PC-3 (cell line): ENCODE data around the gene NLGN1. TPM values are rescaled to one million over a fixed set of nuclear protein-coding genes. Genes with fewer than 3 reads are reported as not detected.

Source experiments
- ATAC-seq: fragments of 200-7000 bp; cut with Tn5 transposase; 2 replicates; pipeline ENCODE4 v1.9.1; 2020; ENCODE audit warnings: mild to moderate bottlenecking, moderate library complexity
- BruUV-seq: library from RNA; stranded (reverse); fragments of 400-500 nt; replicated peaks from 2 replicates; lab custom pipeline; 2021; lab: Mats Ljungman, UMichigan
- CTCF ChIA-PET: fragments of 300-600 bp; sonication (Branson Sonifier 250); formaldehyde crosslinking; loops from one replicate; lab custom pipeline; 2022; ENCODE audit warnings: antibody characterized with exemption; lab: Charles Lee
- POLR2A ChIA-PET: fragments of 300-600 bp; sonication (Branson Sonifier 250); formaldehyde crosslinking; loops from one replicate; lab custom pipeline; 2022; ENCODE audit warnings: antibody characterized with exemption; ENCODE audit not compliant: unreplicated experiment; lab: Charles Lee
- DNase-seq: peaks from one replicate; pipeline ENCODE4 v3.0.0-alpha.2; 2015
- H2AFZ ChIP-seq: fragments of 300-600 bp; sonication (generic); 2 replicates; pipeline ENCODE4 v1.6.0; 2016; ENCODE audit warnings: antibody characterized with exemption, low read length
- H3F3A ChIP-seq: fragments of 300-600 bp; sonication (generic); one replicate; pipeline ENCODE4 v1.6.0; 2017; ENCODE audit warnings: antibody characterized with exemption, low read length, control low read depth, mild to moderate bottlenecking; ENCODE audit not compliant: unreplicated experiment
- H3K27ac ChIP-seq: fragments of 300-600 bp; sonication (generic); 2 replicates; pipeline ENCODE4 v1.5.1; 2016; ENCODE audit warnings: mild to moderate bottlenecking, low read length
- H3K27me3 ChIP-seq: fragments of 300-600 bp; sonication (generic); 2 replicates; pipeline ENCODE4 v1.6.1; 2016; ENCODE audit warnings: low read length, mixed read lengths
- H3K36me3 ChIP-seq: fragments of 300-600 bp; sonication (generic); 2 replicates; pipeline ENCODE4 v1.6.1; 2016; ENCODE audit warnings: low read depth, mixed run types, low read length, mixed read lengths
- H3K4me1 ChIP-seq: fragments of 300-600 bp; sonication (generic); 2 replicates; pipeline ENCODE4 v1.5.1; 2016; ENCODE audit warnings: low read length; ENCODE audit not compliant: insufficient read depth
- H3K4me2 ChIP-seq: fragments of 300-600 bp; sonication (generic); 2 replicates; pipeline ENCODE4 v1.6.0; 2016; ENCODE audit warnings: low read length
- H3K4me3 ChIP-seq: fragments of 300-600 bp; sonication (generic); 2 replicates; pipeline ENCODE4 v1.5.1; 2016; ENCODE audit warnings: mild to moderate bottlenecking, low read length, mixed read lengths
- H3K79me2 ChIP-seq: fragments of 300-600 bp; sonication (generic); 2 replicates; pipeline ENCODE4 v1.6.1; 2017; ENCODE audit warnings: low read length, mixed read lengths
- H3K9ac ChIP-seq: fragments of 300-600 bp; sonication (generic); 2 replicates; pipeline ENCODE4 v1.6.0; 2016; ENCODE audit warnings: mild to moderate bottlenecking, low read length
- H3K9me2 ChIP-seq: fragments of 300-600 bp; sonication (generic); replicated peaks from 2 replicates; pipeline ENCODE4 v1.6.1; 2016; ENCODE audit warnings: mixed run types, low read length, mixed read lengths
- H3K9me3 ChIP-seq: fragments of 300-600 bp; sonication (generic); 2 replicates; pipeline ENCODE4 v1.6.1; 2016; ENCODE audit warnings: low read length, mixed read lengths
- H4K20me1 ChIP-seq: fragments of 300-600 bp; sonication (generic); 2 replicates; pipeline ENCODE4 v1.6.1; 2016; ENCODE audit warnings: low read length, mixed read lengths
- CTCF ChIP-seq: fragments of 300-600 bp; sonication (generic); conservative IDR thresholded peaks from 2 replicates; pipeline ENCODE4 v1.5.1; 2017; ENCODE audit warnings: antibody characterized with exemption, low read depth, mild to moderate bottlenecking, low read length
- EZH2 ChIP-seq: fragments of 300-600 bp; sonication (generic); IDR thresholded peaks from one replicate; pipeline ENCODE4 v1.6.1; 2017; ENCODE audit warnings: antibody characterized with exemption, mild to moderate bottlenecking, low read length; ENCODE audit not compliant: unreplicated experiment
- EZH2phosphoT487 ChIP-seq: fragments of 300-600 bp; sonication (generic); IDR thresholded peaks from 2 replicates; pipeline ENCODE4 v1.6.1; 2018; ENCODE audit warnings: mild to moderate bottlenecking, antibody characterized with exemption, low read length, borderline replicate concordance
- intact Hi-C: fragments of 100-400 bp; cut with micrococcal nuclease; formaldehyde crosslinking; loops from 2 replicates; pipeline ENCODE4 v1.9.0; 2023
- total RNA-seq: library from RNA; depleted of rRNA; stranded (reverse); fragments of >200 nt; gene quantifications from 2 replicates; pipeline ENCODE4 v1.2.3, GENCODE V29; 2014

NLGN1 gene
- total RNA-seq, 1 experiment from 2014 or later = 0.77 TPM

DNA sequence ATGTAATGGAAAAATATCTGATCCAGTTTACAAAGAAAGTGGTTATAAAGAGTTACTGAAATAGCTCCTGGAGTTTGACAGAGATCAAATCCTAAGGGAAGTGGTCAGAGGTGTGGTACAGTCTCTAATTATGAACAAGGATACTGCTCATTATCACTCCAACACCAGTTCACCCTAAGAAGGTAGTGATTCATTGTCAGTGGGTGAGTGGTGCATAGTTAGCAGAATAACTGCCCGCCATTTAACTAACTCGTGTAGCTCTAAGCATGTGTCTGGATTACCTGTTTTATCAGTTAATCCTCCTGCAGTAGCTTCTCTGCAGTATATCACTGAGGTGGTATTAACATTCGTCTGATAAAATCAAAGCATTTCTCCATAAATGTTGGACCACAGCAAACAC is 700.1 kb downstream of the NLGN1 start:
- ATAC-seq (no peak), DNase-seq (no peak)
- H3K9me2 ChIP-seq = no peaks in the 10 kb centered on the region
- no TSS peak for BruUV-seq
- peaks cover 25% of the 10 kb centered on the region for H3K4me1 ChIP-seq
- H2AFZ ChIP-seq = no peak overlapping the region
- TF ChIP-seq EZH2 = no peak
- no peak for TF ChIP-seq EZH2phosphoT487
- intact Hi-C loops = no loop called here
- H3K79me2 ChIP-seq = no peaks in the 10 kb centered on the region
- H4K20me1 ChIP-seq = no peaks in the 10 kb centered on the region
- no peak overlapping the region for H3K9ac ChIP-seq
- POLR2A ChIA-PET = interaction anchor here (0.6 kb wide), 1 partner anchor 54 kb away, joined by 3 read pairs; no protein-coding TSS in a partner anchor
- no peak overlapping the region for H3K27ac ChIP-seq
- no peaks in the 10 kb centered on the region for H3K27me3 ChIP-seq
- no peaks in the 10 kb centered on the region for H3K36me3 ChIP-seq
- no peak overlapping the region for H3K4me2 ChIP-seq
- H3F3A ChIP-seq = no peaks in the 10 kb centered on the region
- no peaks in the 10 kb centered on the region for H3K9me3 ChIP-seq
- CTCF ChIA-PET = no interaction called here
- no peak overlapping the region for H3K4me3 ChIP-seq

DNA sequence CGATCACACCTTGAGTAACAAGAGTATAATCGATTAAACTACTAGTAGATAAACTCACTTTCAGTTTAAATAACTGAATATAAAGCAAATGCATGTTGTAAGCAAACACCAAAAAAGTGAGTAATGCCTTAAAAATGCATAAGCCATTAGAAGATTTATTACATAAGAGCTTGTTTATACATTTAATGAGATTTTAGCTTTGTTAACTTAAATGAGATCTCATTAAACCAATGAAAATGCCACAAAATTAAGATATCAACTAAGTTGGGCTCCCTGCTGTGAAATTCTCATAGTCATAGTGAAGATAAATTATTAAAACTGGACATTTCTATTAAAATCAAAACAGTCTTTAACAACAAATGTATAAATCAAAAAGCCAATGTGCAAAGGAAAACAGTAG is 701.2 kb downstream of the NLGN1 start:
- peaks cover 25% of the 10 kb centered on the region for H3K4me1 ChIP-seq
- H3K27ac ChIP-seq = no peak overlapping the region
- no peaks in the 10 kb centered on the region for H4K20me1 ChIP-seq
- peak overlapping the region; percentile 37; the same call in 1 of the 2 replicates for H2AFZ ChIP-seq
- TF ChIP-seq EZH2phosphoT487 (no peak), CTCF (no peak), EZH2 (no peak)
- no peaks in the 10 kb centered on the region for H3K36me3 ChIP-seq
- no peaks in the 10 kb centered on the region for H3K9me3 ChIP-seq
- DNase-seq = peak; percentile 44
- H3F3A ChIP-seq = no peaks in the 10 kb centered on the region
- H3K4me2 ChIP-seq = peak overlapping the region; percentile 55
- no peaks in the 10 kb centered on the region for H3K27me3 ChIP-seq
- 0 out of 2 replicates have a peak overlapping the region, but pooled peaks have one; percentile 12 for H3K4me3 ChIP-seq
- intact Hi-C loops = no loop called here
- no TSS peak for BruUV-seq
- H3K9ac ChIP-seq = no peak overlapping the region
- ATAC-seq = peak; percentile 48
- ChIA-PET POLR2A (no interaction called here), CTCF (no interaction called here)
- H3K79me2 ChIP-seq = no peaks in the 10 kb centered on the region
- no peaks in the 10 kb centered on the region for H3K9me2 ChIP-seq

DNA sequence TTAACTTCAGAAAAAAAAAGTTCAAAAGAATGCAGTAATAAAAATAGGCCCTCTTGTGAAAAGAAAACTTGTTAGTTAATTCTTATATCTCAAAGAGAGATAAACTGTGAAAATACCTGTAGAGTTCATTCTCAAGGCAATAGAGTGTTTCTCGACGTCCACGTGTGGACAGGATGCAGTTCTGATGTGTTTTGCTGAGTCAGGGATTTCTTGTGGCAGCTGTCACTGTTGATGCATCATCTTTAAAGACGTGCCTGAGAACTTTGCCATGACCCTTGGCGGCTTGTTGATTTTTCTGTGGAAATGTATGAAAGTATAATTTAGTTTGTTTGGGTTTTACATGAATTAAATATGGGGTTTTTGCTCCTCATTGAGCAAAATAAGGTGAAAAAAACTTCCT is 702.2 kb downstream of the NLGN1 start:
- Histone ChIP-seq H3K9me2 (no peaks in the 10 kb centered on the region), H3K4me3 (no peak overlapping the region), H3F3A (no peaks in the 10 kb centered on the region), H3K9ac (no peak overlapping the region), H3K9me3 (no peaks in the 10 kb centered on the region), H3K4me1 (peaks cover 25% of the 10 kb centered on the region), H3K27me3 (no peaks in the 10 kb centered on the region), H3K36me3 (no peaks in the 10 kb centered on the region), H3K27ac (no peak overlapping the region), H3K4me2 (no peak overlapping the region), H4K20me1 (no peaks in the 10 kb centered on the region), H2AFZ (no peak overlapping the region), H3K79me2 (no peaks in the 10 kb centered on the region)
- TF ChIP-seq EZH2 = no peak
- no peak for TF ChIP-seq CTCF
- TF ChIP-seq EZH2phosphoT487 = no peak
- BruUV-seq = no TSS peak
- intact Hi-C loops = no loop called here
- ChIA-PET CTCF (no interaction called here), POLR2A (no interaction called here)
- ATAC-seq (no peak), DNase-seq (no peak)
